GM18505 (cell line): Measurements from ENCODE around the gene ZDHHC14.

ENCODE experiments used
- ATAC-seq: cut with Tn5 transposase; IDR thresholded peaks from one replicate; pipeline ENCODE4 v1.9.1; 2021; ENCODE audit not compliant: unreplicated experiment
- POLR2A ChIP-seq: IDR thresholded peaks from 4 replicates; pipeline ENCODE4 v1.6.1; 2011; ENCODE audit warnings: borderline replicate concordance; ENCODE audit not compliant: insufficient read depth, insufficient read length; ENCODE audit errors: extremely low read depth

ZDHHC14 gene

DNA sequence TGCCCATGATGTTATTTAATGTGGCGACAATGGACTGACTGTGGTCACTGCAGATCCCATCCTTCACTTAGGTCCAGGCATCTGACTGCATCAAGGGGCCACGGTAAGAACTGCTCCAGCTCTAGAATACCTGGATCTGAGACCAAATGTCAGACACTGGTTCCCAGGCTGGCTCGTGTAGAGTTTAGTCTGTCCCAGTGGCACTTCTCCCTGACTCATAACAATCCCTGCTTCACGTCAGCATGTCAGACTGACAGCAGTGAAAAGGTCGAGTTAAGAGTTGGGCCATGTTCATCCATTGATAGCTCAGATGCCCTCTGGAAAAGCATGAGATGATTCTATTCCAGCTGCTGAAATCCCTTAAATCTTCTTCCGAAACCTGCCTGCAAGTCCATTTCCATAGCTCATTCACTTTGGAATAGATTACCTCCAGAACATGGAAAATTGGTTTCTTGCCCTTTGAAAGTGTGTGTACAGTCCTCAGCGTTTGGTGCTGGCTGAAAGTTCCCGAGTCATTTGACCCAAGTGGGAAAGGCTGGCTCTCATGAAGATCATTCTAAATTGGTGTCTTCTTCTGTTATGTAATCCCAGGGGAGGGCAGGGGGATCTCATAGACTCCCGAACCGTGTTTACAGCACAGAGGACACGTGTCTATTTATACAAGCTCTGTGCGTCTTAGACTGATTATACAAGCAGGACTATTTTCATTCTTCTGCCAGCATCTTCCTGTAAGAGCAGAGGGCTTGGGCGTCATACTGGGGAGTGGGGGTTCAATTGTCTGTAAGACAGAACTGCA is 160.8 kb downstream of the ZDHHC14 start:
- TF ChIP-seq POLR2A = no peak
- ATAC-seq = no peak

DNA sequence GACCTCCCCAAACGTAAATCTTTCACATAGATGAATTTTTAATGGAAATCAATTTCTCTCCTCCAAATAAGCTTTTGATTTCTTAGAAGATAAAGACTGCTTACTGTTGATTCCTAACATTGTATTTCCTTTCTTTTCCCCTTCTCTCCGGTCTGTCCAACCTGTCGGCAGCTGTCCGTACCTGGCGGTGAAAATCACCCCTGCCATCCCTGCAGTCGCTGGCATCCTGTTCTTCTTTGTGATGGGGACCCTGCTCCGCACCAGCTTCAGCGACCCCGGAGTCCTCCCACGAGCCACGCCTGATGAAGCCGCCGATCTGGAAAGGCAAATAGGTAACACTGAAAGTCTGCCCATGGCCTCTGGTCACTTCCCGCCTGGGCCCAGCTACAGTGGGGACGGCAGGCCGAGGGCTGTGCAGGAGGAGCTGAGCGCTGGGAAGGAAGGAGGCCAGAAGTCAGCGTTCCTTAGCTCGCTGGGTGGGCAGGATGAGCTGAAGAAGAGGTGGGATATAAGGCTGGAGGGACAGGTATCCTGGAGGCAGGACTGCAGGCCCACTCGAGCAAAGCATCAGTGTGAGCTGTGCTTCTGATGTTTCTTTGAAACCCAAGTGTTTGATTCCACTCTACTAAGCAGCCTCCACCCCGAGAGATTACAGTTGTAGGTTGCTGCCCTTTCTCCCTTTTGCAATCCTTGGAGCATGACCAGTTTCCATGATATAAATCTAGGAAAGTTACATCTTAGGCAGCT is 161.6 kb downstream of the ZDHHC14 start:
- no peak for TF ChIP-seq POLR2A
- no peak for ATAC-seq

DNA sequence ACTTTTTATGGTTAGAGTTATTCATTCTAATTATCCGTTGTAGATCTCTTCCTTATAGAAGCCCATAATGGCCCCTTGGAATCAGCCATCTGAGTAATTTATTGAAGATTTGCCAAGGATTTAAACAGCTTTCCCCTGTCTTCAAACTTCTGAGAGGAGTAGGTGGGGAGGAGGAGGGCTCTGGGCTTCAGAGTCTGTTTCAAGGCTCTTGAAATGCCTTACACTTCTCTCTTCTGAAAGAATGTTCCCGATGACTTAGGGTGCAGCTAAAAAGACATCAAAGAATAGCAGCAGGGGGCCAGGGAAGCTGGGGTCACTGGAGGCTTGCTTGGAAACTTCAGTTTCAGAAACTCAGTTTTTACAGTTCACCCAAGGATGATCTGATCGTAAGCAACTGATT is 165.3 kb downstream of the ZDHHC14 start:
- no peak for TF ChIP-seq POLR2A

DNA sequence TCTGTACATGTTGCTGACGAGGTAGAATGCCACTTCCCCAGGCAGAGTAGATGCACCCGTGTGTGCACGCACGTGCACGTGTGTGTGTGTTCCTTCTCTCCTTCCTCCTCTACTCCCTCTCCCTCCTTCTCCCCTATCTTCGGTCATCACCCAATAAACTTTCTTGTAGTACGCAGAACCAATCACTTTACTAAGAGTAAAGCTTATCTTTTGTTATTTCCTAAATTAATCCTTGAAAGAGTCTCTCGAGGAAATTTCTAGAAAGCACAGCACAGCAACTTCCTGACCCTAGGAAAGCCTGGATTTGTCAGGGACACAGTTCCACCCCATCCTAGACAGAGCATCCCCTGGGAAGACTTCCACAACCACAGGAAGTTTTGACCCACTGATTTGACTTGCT is 166.1 kb downstream of the ZDHHC14 start:
- ATAC-seq = no peak
- TF ChIP-seq POLR2A = no peak

More for the DNA sequence above, 165.3 kb downstream of the ZDHHC14 start:
- no peak for ATAC-seq

DNA sequence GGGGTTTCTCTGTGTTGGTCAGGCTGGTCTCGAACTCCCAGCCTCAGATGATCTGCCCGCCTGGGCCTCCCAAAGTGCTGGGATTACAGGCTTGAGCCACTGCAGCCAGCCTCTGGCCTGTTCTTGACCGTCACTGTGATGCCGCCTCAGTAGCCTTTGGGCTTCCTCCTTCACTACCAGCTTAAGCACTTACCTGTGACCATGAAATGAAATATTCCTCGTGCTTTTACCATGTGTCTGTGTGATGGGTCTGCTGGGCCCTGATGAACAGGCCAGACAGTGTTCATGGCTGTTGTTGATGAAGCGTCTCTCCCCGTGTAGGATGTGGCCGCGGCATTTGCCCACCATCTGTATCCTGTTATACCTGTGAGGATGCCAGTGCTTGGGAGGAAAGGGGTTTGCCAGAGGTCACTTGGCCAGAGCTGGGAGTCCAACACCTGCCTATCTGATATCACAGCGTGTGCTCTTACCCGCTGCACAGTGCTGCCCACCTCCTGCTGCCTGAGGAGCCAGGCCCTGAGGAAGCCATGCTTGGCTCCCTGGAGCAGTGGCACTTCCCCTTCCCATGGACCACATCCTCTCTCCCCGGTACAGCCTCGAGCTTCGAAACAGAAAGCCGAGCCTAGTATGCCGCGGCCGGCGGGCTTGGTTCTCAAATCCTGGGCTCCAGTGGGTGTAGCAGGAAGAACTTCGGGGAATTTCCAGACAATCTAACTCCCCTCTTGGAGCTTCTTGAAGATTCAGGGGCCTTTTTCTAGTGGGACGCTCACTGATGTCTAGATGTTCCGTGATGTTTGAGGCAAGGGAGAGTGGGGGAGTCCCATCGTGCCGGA is 167.9 kb downstream of the ZDHHC14 start:
- no peak for ATAC-seq
- no peak for TF ChIP-seq POLR2A

DNA sequence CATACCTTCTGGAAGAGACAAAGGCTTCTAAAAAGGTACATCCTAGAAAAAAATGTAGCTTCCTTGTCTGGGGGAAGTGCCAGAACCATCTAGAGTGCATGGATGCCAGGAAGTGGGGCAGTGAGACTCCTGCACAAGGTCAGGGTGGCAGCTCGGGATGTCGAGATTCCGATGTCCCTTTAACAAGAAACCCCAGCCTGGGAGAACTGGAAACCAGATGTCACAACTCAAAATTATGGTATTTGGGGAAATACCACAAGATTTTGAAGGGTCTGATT is 168.4 kb downstream of the ZDHHC14 start:
- no peak for ATAC-seq
- TF ChIP-seq POLR2A = no peak

DNA sequence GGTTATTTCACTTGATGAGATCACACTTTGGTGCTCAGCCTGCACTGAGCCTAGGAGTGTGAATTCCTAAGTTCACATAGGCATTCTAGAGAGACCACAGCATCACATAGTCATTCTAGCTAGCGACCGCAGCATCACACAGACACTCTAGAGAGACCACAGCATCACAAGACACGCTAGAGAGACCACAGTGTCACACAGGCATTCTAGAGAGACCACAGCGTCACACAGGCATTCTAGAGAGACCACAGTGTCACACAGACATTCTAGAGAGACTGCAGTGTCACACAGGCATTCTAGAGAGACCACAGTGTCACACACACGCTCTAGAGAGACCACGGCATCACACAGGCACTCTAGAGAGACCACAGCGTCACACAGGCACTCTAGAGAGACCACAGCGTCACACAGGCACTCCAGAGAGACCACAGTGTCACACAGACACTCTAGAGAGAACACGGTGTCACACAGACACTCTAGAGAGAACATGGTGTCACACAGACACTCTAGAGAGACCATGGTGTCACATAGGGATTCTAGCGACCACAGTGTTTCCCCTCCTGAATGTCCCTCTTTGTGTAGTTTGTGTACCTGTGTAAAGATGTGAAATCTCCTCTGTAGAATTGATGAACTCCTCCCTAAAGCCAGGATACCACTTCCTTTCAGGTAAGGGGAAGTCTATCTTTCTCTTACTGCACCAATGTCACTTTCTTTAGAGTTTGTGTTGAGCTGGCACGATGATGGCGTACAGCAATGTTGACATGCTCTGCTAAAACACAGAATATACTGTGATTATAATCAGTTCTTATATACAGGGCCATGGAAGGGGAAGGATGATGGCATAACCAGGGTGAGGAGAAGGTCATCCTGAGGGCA is 169.4 kb downstream of the ZDHHC14 start:
- TF ChIP-seq POLR2A = no peak
- ATAC-seq = no peak

DNA sequence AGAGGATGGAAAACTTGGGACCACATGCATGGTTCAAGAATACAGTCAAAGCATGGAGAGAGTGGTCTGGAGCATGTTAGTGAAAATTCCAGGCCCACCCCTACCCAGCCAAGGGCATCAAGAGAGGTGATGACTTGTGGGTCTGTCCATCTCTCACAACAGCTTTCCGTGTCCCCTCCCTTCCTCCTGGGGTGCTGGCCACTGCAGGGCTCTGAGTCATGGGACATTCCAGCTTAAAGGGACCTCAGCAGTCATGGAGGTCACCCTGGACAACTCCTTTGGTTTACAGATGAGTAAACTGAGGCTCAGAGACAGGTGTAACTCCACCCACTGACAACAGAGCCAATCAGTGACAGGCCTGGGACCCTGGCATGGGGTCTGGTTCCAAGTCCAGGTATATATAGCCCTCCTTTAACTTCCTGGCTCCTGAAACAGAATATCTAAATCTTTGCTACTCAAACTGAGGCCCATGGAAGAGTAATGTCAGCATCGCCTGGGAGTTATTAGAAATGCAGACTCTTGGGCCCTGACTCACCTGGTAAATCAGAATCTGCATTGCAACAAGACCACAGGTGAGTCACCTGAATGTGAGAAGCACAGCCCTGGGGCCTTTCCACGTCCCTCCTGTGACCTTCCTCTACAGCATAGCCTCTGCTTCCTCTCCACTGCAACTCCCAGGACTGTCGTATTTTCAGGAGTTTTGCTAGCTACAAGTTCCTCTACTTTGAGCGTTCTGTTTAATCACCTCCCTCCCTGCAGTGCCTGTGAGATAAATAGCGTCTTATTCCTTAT is 170.2 kb downstream of the ZDHHC14 start:
- TF ChIP-seq POLR2A = no peak
- ATAC-seq = no peak

DNA sequence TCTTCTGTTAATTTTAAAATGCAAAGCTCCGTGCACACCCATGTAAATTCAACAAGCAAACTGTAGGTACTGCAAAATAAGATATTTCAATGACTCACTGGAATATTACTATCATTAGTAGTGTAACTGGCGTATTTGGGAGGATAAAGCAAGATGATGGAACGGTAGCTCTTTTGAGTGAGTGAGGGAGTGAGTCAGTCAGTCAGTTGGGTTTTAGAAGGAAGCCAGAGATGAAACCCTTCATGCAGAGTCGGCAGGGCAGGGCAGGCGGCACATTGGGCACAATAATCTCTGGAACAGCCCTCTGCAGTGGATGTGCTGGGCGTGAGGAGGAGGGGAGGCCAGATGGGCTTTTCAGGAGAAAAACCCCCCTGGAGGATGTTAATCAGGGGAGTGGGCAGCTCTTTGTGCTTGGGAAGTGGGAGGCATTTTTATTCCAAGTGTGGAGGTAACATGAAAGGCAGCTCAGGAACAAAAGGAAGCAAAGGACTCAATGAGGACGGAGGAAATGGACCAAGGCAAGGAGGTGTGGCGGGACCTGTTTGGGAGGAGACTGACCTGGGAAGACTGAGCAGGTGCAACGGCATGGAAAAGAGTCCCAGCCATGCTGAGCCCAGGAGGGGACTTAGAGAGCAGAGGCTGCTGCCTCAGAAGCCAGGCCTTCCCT is 171.2 kb downstream of the ZDHHC14 start:
- no peak for TF ChIP-seq POLR2A
- no peak for ATAC-seq

DNA sequence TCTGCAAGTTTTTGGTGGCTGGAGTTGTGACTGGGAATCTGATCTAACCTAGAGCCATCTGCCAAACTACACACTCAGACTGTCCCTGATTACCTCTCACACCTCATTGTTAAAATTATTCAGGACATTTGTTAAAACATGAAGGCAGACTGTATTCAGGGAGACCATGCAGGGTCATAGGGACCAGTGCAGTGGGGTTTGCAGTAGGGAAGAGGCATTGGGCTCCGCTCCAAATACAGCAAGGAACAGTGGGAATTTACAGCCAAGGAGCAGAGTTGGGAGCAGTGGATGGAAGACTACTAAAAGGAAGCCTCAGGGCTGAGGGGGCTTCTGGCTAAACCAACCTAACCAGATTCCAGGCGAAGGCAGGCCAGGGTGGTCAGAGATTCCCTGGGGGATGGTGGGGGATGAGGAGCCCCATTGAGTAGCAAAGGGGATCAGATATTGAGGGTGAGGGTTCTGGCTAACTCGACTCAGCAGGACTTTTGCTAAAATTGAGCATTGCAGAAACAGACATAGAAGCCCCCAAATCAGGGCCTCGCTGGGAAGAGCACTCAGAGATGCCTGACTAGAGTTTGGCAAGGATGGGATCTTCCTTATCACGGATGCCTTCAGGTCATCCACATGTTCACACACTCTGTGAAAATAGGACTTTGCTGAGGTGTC is 172.0 kb downstream of the ZDHHC14 start:
- TF ChIP-seq POLR2A = no peak
- no peak for ATAC-seq

DNA sequence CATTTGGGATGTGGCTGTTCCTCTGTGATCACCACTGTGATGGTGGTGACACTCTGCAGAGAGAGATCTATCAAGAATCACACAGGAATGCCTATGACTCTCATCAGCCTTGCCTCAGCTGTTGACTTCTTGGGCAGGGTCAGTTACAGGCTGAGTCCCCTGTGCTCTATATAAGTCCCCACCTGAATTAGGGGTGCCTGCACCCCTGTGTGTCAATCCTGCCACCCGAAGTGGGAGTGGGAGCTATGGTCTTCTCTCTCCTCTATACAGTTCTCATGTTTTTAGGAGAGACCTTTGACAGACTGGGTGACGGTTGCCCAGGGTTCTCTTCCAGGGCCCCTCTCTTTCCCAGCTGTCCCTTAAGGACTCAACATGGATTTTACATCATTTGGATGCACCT is 173.8 kb downstream of the ZDHHC14 start:
- no peak for ATAC-seq
- TF ChIP-seq POLR2A = no peak
